Common myeloid progenitor, CD34-positive (primary cell): ENCODE data around the gene EPB41L4B.
"Not testable (repeated sequence)": the region's sequence is repeated elsewhere in the genome, so short reads cannot be mapped to it uniquely, and the experiment has no call there.

ENCODE experiments used
- CTCF ChIA-PET: fragments of 350-600 bp; sonication (Branson Sonifier 250); formaldehyde crosslinking; loops from one replicate; lab custom pipeline; 2021; ENCODE audit warnings: antibody characterized with exemption; lab: Charles Lee
- POLR2A ChIA-PET: fragments of 350-600 bp; sonication (Branson Sonifier 250); formaldehyde crosslinking; loops from one replicate; lab custom pipeline; 2021; ENCODE audit warnings: antibody characterized with exemption; lab: Charles Lee
- DNase-seq, 3 donors: peaks; one replicate each; pipeline versions ENCODE4 v3.0.0 to v3.0.0-alpha.2; 2013
- H3K27ac ChIP-seq, 2 experiments: 1 replicate in 1 of 2; 2 replicates in 1 of 2; pipeline ENCODE4 v1.7.0; 2013; ENCODE audit warnings: inconsistent platforms in 2 of 2, low read length in 2 of 2, mild to moderate bottlenecking in 2 of 2, low read depth in 1 of 2, moderate library complexity in 1 of 2; ENCODE audit not compliant: severe bottlenecking in 2 of 2, insufficient read depth in 1 of 2, poor library complexity in 1 of 2
- H3K27me3 ChIP-seq, 5 experiments: replicated peaks in 2 of 5; 1 replicate in 3 of 5; 2 replicates in 2 of 5; pipeline versions ENCODE4 v1.6.1 to v1.7.0; 2013; ENCODE audit warnings: low read length in 4 of 5, mild to moderate bottlenecking in 2 of 5, moderate library complexity in 2 of 5, inconsistent platforms in 1 of 5; ENCODE audit not compliant: insufficient read depth in 5 of 5, control insufficient read depth in 4 of 5
- H3K36me3 ChIP-seq, 4 experiments: 1 replicate in 2 of 4; 2 replicates in 2 of 4; pipeline versions ENCODE4 v1.6.1 to v1.7.0; 2013; ENCODE audit warnings: low read length in 3 of 4, control low read depth in 1 of 4, mild to moderate bottlenecking in 1 of 4; ENCODE audit not compliant: control insufficient read depth in 4 of 4, insufficient read depth in 4 of 4
- H3K4me1 ChIP-seq, 4 experiments: 1 replicate in 3 of 4; 2 replicates in 1 of 4; pipeline versions ENCODE4 v1.6.1 to v1.7.1; 2013; ENCODE audit warnings: low read length in 3 of 4, mild to moderate bottlenecking in 3 of 4, control low read depth in 1 of 4, inconsistent platforms in 1 of 4, moderate library complexity in 1 of 4; ENCODE audit not compliant: control insufficient read depth in 4 of 4, insufficient read depth in 4 of 4; ENCODE audit errors: control extremely low read depth in 1 of 4
- H3K4me3 ChIP-seq, 7 experiments: 1 replicate in 4 of 7; 2 replicates in 3 of 7; pipeline versions ENCODE4 v1.5.1 to v1.7.0; 2013; ENCODE audit warnings: mild to moderate bottlenecking in 7 of 7, low read length in 6 of 7, moderate library complexity in 6 of 7, inconsistent platforms in 2 of 7, low read depth in 2 of 7, control low read depth in 1 of 7; ENCODE audit not compliant: insufficient read depth in 4 of 7, control insufficient read depth in 1 of 7; ENCODE audit errors: extremely low read depth in 1 of 7
- H3K9me3 ChIP-seq, 5 experiments: 1 replicate in 4 of 5; 2 replicates in 1 of 5; pipeline versions ENCODE4 v1.6.1 to v1.7.1; 2013; ENCODE audit warnings: low read length in 4 of 5, mild to moderate bottlenecking in 2 of 5, inconsistent platforms in 1 of 5, low read depth in 1 of 5, moderate library complexity in 1 of 5; ENCODE audit not compliant: control insufficient read depth in 4 of 5, insufficient read depth in 2 of 5; ENCODE audit errors: control extremely low read depth in 1 of 5
- WGBS: methylation state at CpG from one replicate; pipeline ENCODE4 v1.1.5; 2013; ENCODE audit not compliant: insufficient coverage; 5-methylcytosine and 5-hydroxymethylcytosine counted together

The EPB41L4B gene

DNA sequence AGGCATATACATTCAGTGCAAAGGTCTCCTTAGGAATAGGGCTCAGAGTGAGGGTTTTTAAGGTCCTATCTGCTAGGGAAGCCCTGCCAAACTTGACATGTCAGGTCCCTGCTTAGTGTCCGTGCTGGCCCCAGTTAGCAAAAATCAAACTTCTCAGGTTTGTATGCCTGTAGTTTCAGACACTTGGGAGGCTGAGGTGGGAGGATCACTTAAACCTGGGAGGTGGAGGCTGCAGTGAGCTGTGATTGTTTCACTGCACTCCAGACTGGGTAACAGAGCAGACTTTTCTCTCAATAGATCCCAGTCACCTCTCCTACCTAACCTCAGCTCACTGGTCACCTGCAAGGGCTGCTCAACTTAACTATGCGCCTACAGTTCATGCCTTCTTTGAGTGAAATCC lies 182.4 kb downstream of the EPB41L4B start:
- Histone ChIP-seq H3K4me1 (peaks cover 0 to under 1% (median 0%) of the 10 kb centered on the region in 4 experiments), H3K9me3 (no peaks in the 10 kb centered on the region), H3K36me3 (no peaks in the 10 kb centered on the region), H3K27me3 (no peaks in the 10 kb centered on the region), H3K27ac (no peak overlapping the region), H3K4me3 (no peak overlapping the region)
- ChIA-PET CTCF (no interaction called here), POLR2A (no interaction called here)
- WGBS = 89% methylated on average over 1 of the region's 2 CpGs
- DNase-seq = no peak

GRCh38 chr9:109134167-109134578 lies 186.7 kb downstream of the EPB41L4B start:
- WGBS = 82% methylated on average over 1 of the region's 1 CpG
- POLR2A ChIA-PET = no interaction called here
- Histone ChIP-seq H3K4me3 (no peak overlapping the region), H3K4me1 (peaks cover 7 to 15% (median 9%) of the 10 kb centered on the region in 4 experiments), H3K36me3 (no peaks in the 10 kb centered on the region), H3K9me3 (no peaks in the 10 kb centered on the region), H3K27ac (no peak overlapping the region), H3K27me3 (no peaks in the 10 kb centered on the region)
- no peak for DNase-seq
- CTCF ChIA-PET = interaction anchor here (0.8 to 1.0 kb wide), 2 partner anchors 16 to 25 kb away, joined by 3 read pairs; no protein-coding TSS in a partner anchor

GRCh38 chr9:109133533-109133932 lies 187.3 kb downstream of the EPB41L4B start:
- no peaks in the 10 kb centered on the region for H3K27me3 ChIP-seq
- peaks cover 7 to 15% (median 9%) of the 10 kb centered on the region in 4 experiments for H3K4me1 ChIP-seq
- H3K27ac ChIP-seq = peak overlapping the region in 1 of 2 experiments; percentile 41
- H3K36me3 ChIP-seq = no peaks in the 10 kb centered on the region
- ChIA-PET POLR2A (interaction anchor here (0.6 kb wide), 1 partner anchor 916 kb away, joined by 3 read pairs; no protein-coding TSS in a partner anchor), CTCF (no interaction called here)
- DNase-seq = no peak
- no peak overlapping the region for H3K4me3 ChIP-seq
- no CpG with 5 or more reads among the region's 2 CpGs for WGBS
- H3K9me3 ChIP-seq = no peaks in the 10 kb centered on the region

DNA sequence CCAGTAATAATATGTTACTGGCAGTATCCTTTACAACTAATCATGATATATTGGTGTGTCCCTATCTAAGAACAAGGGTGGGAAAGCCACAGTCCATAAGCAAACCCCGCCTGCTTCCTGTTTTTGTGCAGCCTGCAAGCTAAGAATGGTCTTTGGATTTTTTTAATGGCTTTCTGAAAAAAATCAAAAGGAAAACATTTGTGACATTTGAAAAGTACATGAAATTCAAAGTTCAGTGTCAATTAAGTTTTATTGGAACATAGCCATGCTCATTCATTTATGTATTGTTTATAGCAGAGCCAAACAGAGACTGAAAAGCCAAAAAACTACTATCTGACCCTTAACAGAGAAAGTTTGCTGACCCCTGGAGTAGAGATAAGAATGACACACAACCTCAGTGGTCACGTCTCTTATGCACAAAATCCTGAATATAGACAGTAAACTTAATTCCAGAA lies 188.3 kb downstream of the EPB41L4B start:
- DNase-seq = peak; percentile 29 to 78 (median 66)
- H3K27ac ChIP-seq = no peak overlapping the region
- peaks cover 7 to 15% (median 9%) of the 10 kb centered on the region in 4 experiments for H3K4me1 ChIP-seq
- no peaks in the 10 kb centered on the region for H3K27me3 ChIP-seq
- peak overlapping the region in 2 of 7 experiments; percentile 31 to 40 for H3K4me3 ChIP-seq
- 0% methylated on average over 1 of the region's 2 CpGs for WGBS
- no peaks in the 10 kb centered on the region for H3K9me3 ChIP-seq
- CTCF ChIA-PET = no interaction called here
- H3K36me3 ChIP-seq = no peaks in the 10 kb centered on the region
- POLR2A ChIA-PET = no interaction called here

GRCh38 chr9:109129470-109130197 lies 191.2 kb downstream of the EPB41L4B start:
- no peak for DNase-seq
- no peaks in the 10 kb centered on the region for H3K36me3 ChIP-seq
- CTCF ChIA-PET = no interaction called here

DNA sequence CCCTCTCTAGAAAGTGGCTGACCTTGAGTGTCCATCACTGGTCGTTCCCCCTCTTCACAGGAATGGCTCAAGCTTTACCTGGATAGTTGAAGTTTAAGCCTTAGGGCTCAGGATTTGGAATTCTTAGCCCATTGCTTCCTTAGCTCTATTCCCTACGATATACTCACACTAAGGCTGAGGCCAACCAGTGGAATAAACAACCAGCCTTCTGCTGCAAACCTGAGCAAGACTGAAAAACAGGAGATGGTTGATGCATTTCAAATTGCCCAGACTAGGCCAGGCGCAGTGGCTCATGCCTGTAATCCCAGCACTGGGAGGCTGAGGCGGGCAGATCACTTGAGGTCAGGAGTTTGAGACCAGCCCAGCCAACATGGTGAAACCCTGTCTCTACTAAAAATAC lies 194.2 kb downstream of the EPB41L4B start:
- H3K9me3 ChIP-seq, H3K4me3 ChIP-seq, H3K36me3 ChIP-seq, H3K27ac ChIP-seq, H3K27me3 ChIP-seq, POLR2A ChIA-PET, H3K4me1 ChIP-seq, DNase-seq: not testable (repeated sequence)
- CTCF ChIA-PET = interaction anchor here (1.4 to 1.5 kb wide), 2 partner anchors 11 to 30 kb away, joined by 3 to 4 read pairs; no protein-coding TSS in a partner anchor
- 100% methylated on average over 1 of the region's 4 CpGs for WGBS

More at GRCh38 chr9:109129470-109130197, 191.2 kb downstream of the EPB41L4B start:
- no peaks in the 10 kb centered on the region for H3K9me3 ChIP-seq
- no peak overlapping the region for H3K4me3 ChIP-seq
- H3K27me3 ChIP-seq = no peaks in the 10 kb centered on the region
- peaks cover 7 to 15% (median 9%) of the 10 kb centered on the region in 4 experiments for H3K4me1 ChIP-seq
- POLR2A ChIA-PET = no interaction called here
- no peak overlapping the region for H3K27ac ChIP-seq
- WGBS = 100% methylated on average over 1 of the region's 6 CpGs

DNA sequence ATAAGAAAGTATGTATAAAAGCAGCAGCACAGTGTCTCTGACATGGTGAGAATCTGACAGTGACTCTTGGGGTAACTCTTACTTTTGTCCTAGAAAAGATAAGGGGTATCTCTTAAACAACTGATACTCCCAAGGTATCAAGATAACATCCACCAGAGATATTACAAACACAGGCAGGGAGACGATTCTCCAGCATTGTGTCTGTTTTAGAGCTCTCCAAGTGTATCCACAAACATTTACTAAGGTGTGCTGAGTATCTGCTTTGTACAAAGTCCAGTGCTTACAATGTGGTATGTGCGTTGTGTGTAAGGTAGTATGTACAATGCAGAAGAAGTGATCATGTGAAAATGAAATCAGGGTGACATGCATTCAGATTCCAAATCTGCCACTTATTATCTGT lies 196.7 kb downstream of the EPB41L4B start:
- ChIA-PET CTCF (no interaction called here), POLR2A (no interaction called here)
- WGBS = no CpG with 5 or more reads among the region's 2 CpGs

More for the DNA sequence above, 196.7 kb downstream of the EPB41L4B start:
- no peaks in the 10 kb centered on the region for H3K36me3 ChIP-seq
- H3K4me1 ChIP-seq = peaks cover 3 to 12% (median 6%) of the 10 kb centered on the region in 4 experiments
- no peak for DNase-seq
- H3K4me3 ChIP-seq = no peak overlapping the region
- H3K27ac ChIP-seq = no peak overlapping the region
- H3K27me3 ChIP-seq = no peaks in the 10 kb centered on the region
- H3K9me3 ChIP-seq = no peaks in the 10 kb centered on the region
